ENCODE data around the gene P2RX1. TPM values are rescaled to one million over a fixed set of nuclear protein-coding genes. Genes with fewer than 3 reads are reported as not detected.

Gene P2RX1
- total RNA-seq, 1 donor from 2014 or later: 4.2 TPM

DNA sequence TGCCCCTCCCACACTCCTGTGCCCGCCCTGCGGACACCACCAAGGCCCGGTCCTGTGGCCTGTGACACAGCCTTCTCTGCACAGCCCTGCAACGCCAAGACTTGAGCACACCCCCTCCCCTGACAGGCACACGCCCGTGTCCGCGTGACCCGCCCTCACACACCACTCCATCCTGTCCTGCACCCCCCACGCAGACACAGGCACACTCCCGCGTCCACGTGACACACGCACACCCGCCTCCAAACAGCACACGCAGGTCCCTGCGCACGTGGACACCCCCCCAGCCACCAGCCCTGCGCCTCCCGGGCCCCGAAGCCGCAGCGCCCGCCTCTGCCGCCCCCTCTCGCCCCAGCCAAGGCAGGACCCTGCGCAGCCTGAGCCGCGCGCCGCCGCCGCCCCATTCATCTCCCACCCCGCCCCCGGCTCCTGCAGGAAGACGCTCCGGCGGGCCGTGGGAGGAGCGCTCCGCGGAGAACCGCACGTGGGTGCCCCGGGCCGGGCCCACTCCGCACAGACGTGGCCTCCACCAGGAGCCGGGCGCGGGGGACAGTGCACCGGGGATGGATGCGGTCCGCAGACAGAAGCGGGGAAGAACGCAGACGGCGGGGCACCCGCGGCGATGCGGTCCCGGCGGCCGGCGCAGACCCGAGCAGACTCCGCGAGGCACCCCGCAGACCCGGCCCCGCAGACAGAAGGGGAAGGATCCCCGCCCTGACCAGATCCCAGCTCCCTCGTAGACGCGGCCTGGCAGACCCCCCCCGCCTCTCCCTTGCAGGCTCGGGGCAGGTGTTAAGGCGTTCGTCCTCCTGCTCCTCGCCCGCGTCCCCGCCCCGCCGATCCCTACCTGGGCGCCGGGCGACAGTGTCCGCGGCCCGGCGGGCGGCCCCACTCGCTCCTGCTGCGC, 23.9 kb downstream of the P2RX1 start:
- peak overlapping the region; percentile 96 for H3K27ac ChIP-seq
- peaks cover 87% of the 10 kb centered on the region for H3K4me1 ChIP-seq
- H3K4me3 ChIP-seq: peak overlapping the region; percentile 80 to 94
- no peaks in the 10 kb centered on the region for H3K9me3 ChIP-seq
- intact Hi-C loops (cut with DNase I): no loop called here
- no peak for DNase-seq (ENCODE audit: extremely low spot score in 2 of 2)
- H3K27me3 ChIP-seq: no peaks in the 10 kb centered on the region
- H3K36me3 ChIP-seq: no peaks in the 10 kb centered on the region
- TF ChIP-seq, protein P1, sequence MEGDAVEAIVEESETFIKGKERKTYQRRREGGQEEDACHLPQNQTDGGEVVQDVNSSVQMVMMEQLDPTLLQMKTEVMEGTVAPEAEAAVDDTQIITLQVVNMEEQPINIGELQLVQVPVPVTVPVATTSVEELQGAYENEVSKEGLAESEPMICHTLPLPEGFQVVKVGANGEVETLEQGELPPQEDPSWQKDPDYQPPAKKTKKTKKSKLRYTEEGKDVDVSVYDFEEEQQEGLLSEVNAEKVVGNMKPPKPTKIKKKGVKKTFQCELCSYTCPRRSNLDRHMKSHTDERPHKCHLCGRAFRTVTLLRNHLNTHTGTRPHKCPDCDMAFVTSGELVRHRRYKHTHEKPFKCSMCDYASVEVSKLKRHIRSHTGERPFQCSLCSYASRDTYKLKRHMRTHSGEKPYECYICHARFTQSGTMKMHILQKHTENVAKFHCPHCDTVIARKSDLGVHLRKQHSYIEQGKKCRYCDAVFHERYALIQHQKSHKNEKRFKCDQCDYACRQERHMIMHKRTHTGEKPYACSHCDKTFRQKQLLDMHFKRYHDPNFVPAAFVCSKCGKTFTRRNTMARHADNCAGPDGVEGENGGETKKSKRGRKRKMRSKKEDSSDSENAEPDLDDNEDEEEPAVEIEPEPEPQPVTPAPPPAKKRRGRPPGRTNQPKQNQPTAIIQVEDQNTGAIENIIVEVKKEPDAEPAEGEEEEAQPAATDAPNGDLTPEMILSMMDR (IDR thresholded peaks at IDR 0.05): no peak
- TF ChIP-seq POLR2A (IDR thresholded peaks at IDR 0.05) (no peak), POLR2AphosphoS5 (IDR thresholded peaks at IDR 0.05; ENCODE audit: insufficient read depth in 1 of 2, low read depth in 1 of 2) (peak; percentile 73 to 74)

DNA sequence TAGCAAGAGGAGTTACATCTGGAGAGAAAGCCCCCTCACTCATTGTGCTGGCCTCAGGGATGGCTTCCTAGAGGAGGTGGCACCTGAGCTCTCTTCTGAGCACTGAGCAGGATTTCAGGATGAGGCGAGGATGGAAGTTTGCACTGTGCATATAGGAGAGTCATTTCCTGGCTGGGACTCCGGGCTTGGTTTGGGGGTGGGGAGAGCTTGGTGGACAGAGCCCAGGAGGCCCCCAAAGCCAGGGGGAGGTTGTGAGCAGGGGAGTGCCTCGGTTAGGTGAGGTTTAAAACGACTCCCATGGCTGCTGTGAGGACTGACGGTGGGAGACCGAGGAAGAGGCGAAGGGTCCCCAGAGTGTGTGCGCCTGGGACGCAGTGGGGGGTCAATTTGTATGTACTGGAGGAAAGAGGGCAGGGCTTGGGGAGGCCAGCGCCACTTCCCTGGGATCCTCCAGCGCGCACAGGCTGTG, 24.6 kb downstream of the P2RX1 start:
- intact Hi-C loops (cut with DNase I): no loop called here
- H3K4me3 ChIP-seq: peak overlapping the region; percentile 80 to 94

DNA sequence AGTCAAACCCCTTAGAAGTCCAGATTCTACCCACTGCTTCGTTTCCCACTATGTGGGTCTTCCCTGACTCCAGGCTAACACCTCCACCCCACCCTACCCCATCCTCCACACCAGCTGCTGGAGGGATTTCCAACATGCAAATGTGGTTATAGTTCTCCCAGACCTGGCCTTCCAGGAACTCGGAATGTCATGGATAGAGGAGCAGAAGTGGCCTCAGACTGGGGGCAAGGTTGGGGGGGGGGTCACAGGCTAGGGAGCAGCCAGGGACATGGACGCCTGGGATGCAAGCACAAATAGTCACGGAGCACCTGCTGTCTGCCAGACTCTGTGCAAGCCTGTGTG, 25.4 kb downstream of the P2RX1 start:
- H3K27ac ChIP-seq: peak overlapping the region; percentile 96
- no peak for TF ChIP-seq POLR2A (IDR thresholded peaks at IDR 0.05)
- TF ChIP-seq, protein P1 (IDR thresholded peaks at IDR 0.05): no peak
- TF ChIP-seq POLR2AphosphoS5 (IDR thresholded peaks at IDR 0.05; ENCODE audit: insufficient read depth in 1 of 2, low read depth in 1 of 2): no peak
- H3K27me3 ChIP-seq: no peaks in the 10 kb centered on the region
- intact Hi-C loops (cut with DNase I): no loop called here
- no peaks in the 10 kb centered on the region for H3K36me3 ChIP-seq
- no peak for DNase-seq (ENCODE audit: extremely low spot score in 2 of 2)
- peaks cover 93% of the 10 kb centered on the region for H3K4me1 ChIP-seq
- H3K4me3 ChIP-seq: no peak overlapping the region
- H3K9me3 ChIP-seq: no peaks in the 10 kb centered on the region

More for the DNA sequence above, 24.6 kb downstream of the P2RX1 start:
- H3K9me3 ChIP-seq: no peaks in the 10 kb centered on the region
- peak overlapping the region; percentile 96 for H3K27ac ChIP-seq
- H3K27me3 ChIP-seq: no peaks in the 10 kb centered on the region
- H3K36me3 ChIP-seq: no peaks in the 10 kb centered on the region
- no peak for DNase-seq (ENCODE audit: extremely low spot score in 2 of 2)
- peaks cover 93% of the 10 kb centered on the region for H3K4me1 ChIP-seq
- TF ChIP-seq POLR2AphosphoS5 (IDR thresholded peaks at IDR 0.05; ENCODE audit: insufficient read depth in 1 of 2, low read depth in 1 of 2) (no peak), POLR2A (IDR thresholded peaks at IDR 0.05) (no peak)
- TF ChIP-seq, protein P1 (IDR thresholded peaks at IDR 0.05): no peak

DNA sequence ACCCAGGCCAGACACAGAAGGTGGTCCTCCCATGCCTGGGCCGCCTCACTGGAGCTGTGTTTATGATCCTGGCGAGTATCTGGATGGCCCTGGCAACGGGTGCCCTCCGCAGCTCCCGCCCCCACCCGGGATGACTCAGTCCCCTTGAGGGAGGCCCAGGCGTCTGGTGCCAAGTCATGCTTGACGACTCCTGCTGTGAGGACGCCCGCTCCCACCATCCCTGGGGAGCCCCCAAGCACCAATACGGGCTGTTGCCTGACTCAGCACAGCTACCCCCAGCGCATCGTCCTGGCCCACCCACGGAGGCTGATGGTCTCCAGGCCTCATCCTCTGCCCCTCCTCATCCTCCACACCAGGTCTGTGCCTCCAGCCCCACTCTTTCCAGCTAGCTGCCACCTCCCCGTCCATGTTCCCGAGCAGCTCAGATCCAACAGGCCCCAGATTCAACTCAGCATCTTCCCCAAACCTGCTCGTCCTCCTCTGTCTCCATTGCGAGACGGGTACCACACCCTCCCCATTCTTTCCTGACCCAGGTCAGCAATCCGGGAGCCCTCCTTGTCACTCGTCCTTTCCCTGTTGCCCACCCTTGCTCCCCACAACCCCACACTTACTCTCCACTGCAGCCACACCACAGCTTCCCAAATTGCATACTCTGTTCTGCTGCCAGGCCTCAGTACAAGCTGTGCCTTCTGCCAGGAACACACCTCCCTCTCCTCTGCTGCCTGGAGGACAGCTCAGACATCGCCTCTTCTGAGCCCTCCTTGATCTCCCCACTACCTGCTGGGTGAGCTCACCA, 26.0 kb downstream of the P2RX1 start:
- intact Hi-C loops (cut with DNase I): no loop called here
- Histone ChIP-seq H3K27ac (peak overlapping the region; percentile 96), H3K4me3 (peak overlapping the region in 1 of 2 donors; percentile 4), H3K36me3 (no peaks in the 10 kb centered on the region), H3K9me3 (no peaks in the 10 kb centered on the region), H3K27me3 (no peaks in the 10 kb centered on the region), H3K4me1 (peaks cover 93% of the 10 kb centered on the region)
- TF ChIP-seq POLR2AphosphoS5 (IDR thresholded peaks at IDR 0.05; ENCODE audit: insufficient read depth in 1 of 2, low read depth in 1 of 2) (peak; percentile 18 to 82), POLR2A (IDR thresholded peaks at IDR 0.05) (no peak)
- DNase-seq (ENCODE audit: extremely low spot score in 2 of 2): no peak

DNA sequence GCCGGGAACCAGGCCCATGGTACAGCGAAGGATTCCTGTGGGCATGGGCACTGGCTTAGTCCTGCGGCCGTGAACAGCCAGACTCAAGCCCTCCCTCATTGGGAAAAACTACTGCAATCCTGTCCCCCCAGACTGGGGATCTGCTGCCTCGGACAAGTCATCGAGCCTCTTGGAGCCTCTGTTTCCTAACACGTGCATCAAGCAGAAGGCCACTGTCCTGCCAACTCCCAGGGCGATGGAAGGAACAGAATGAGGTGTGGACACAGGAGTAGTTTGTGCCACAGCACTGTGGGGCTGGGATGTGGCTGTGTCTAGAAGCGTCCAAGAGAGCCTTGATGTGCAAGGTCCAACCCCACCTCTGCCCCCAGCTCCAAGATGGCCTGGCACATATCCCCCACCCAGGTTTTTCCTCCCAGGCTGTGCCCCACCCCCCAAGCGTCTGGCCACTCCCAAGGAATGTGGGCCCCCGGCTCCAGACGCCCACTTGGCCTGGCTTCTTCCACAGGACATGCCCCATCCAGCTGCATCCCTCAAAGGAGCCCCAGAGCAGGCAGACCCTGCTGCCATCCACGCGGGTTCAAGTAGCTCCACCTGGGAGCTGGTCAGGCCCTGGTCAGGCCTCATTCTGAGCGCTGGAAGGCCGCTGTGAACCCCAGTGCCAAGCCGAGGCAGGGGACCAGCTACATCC, 26.8 kb downstream of the P2RX1 start:
- Histone ChIP-seq H3K9me3 (no peaks in the 10 kb centered on the region), H3K4me1 (peaks cover 88% of the 10 kb centered on the region), H3K27ac (peak overlapping the region; percentile 96), H3K27me3 (no peaks in the 10 kb centered on the region), H3K36me3 (peaks cover 0 to 5% of the 10 kb centered on the region in 2 donors), H3K4me3 (peak overlapping the region in 1 of 2 donors; percentile 4)
- no peak for TF ChIP-seq POLR2A (IDR thresholded peaks at IDR 0.05)
- TF ChIP-seq, protein P1 (IDR thresholded peaks at IDR 0.05): no peak
- no peak for TF ChIP-seq POLR2AphosphoS5 (IDR thresholded peaks at IDR 0.05; ENCODE audit: insufficient read depth in 1 of 2, low read depth in 1 of 2)
- intact Hi-C loops (cut with DNase I): no loop called here
- DNase-seq (ENCODE audit: extremely low spot score in 2 of 2): no peak

Data from vagina (tissue), 2 donors.